Liver (tissue), 9 donors: Measurements from ENCODE around the gene TMEM186. TPM values are rescaled to one million over a fixed set of nuclear protein-coding genes. Genes with fewer than 3 reads are reported as not detected.

Experiments used
- DNase-seq: peaks from one replicate; pipeline ENCODE4 v3.0.0-alpha.2; 2017; ENCODE audit warnings: low spot score
- H3K27ac ChIP-seq, 2 donors: one replicate each; pipeline ENCODE4 v1.7.0; 2013; ENCODE audit warnings: inconsistent platforms in 2 of 2, low read length in 2 of 2, control low read depth in 1 of 2, low read depth in 1 of 2, mild to moderate bottlenecking in 1 of 2
- H3K27me3 ChIP-seq, 4 donors: one replicate each; pipeline versions ENCODE4 v1.6.1 to v1.7.0; 2013; ENCODE audit warnings: low read length in 3 of 4, inconsistent platforms in 1 of 4, mild to moderate bottlenecking in 1 of 4, moderate library complexity in 1 of 4; ENCODE audit not compliant: control insufficient read depth in 4 of 4, insufficient read depth in 4 of 4
- H3K36me3 ChIP-seq, 4 donors: one replicate each; pipeline versions ENCODE4 v1.6.1 to v1.7.0; 2013; ENCODE audit warnings: low read length in 3 of 4, mild to moderate bottlenecking in 3 of 4, low read depth in 1 of 4, moderate library complexity in 1 of 4; ENCODE audit not compliant: control insufficient read depth in 4 of 4, insufficient read depth in 3 of 4
- H3K4me1 ChIP-seq, 4 donors: one replicate each; pipeline versions ENCODE4 v1.6.1 to v1.7.0; 2013; ENCODE audit warnings: low read length in 3 of 4, mild to moderate bottlenecking in 3 of 4, moderate library complexity in 1 of 4; ENCODE audit not compliant: control insufficient read depth in 4 of 4, insufficient read depth in 4 of 4
- H3K4me3 ChIP-seq, 3 donors: one replicate each; pipeline versions ENCODE4 v1.6.1 to v1.7.0; 2013; ENCODE audit warnings: low read length in 3 of 3, control low read depth in 1 of 3, low read depth in 1 of 3, mild to moderate bottlenecking in 1 of 3
- H3K9ac ChIP-seq, 2 donors: one replicate each; pipeline ENCODE4 v1.7.0; 2013; ENCODE audit warnings: low read length in 2 of 2, mild to moderate bottlenecking in 2 of 2, moderate library complexity in 2 of 2, control low read depth in 1 of 2, low read depth in 1 of 2
- H3K9me3 ChIP-seq, 4 donors: one replicate each; pipeline versions ENCODE4 v1.6.1 to v1.7.0; 2013; ENCODE audit warnings: low read length in 3 of 4; ENCODE audit not compliant: control insufficient read depth in 4 of 4
- GABPA ChIP-seq, 2 donors: IDR thresholded peaks in 1 of 2; conservative IDR thresholded peaks in 1 of 2; 2 replicates each; pipeline ENCODE4 v1.6.1; 2016; ENCODE audit warnings: antibody characterized with exemption in 2 of 2, mild to moderate bottlenecking in 1 of 2, moderate library complexity in 1 of 2
- HNF4A ChIP-seq, 2 donors: conservative IDR thresholded peaks; 2 replicates each; pipeline ENCODE4 v1.6.1; 2016; ENCODE audit warnings: antibody characterized with exemption in 2 of 2, mild to moderate bottlenecking in 2 of 2
- JUND ChIP-seq, 2 donors: IDR thresholded peaks; 2 replicates each; pipeline ENCODE4 v1.6.1; 2016; ENCODE audit warnings: antibody characterized with exemption in 2 of 2
- RAD21 ChIP-seq, 2 donors: IDR thresholded peaks; 2 replicates each; pipeline ENCODE4 v1.6.1; 2016; ENCODE audit warnings: antibody characterized with exemption in 2 of 2, mild to moderate bottlenecking in 2 of 2
- RXRA ChIP-seq, 2 donors: IDR thresholded peaks; 2 replicates each; pipeline ENCODE4 v1.6.1; 2017 to 2018; ENCODE audit warnings: antibody characterized with exemption in 2 of 2, mild to moderate bottlenecking in 1 of 2
- SP1 ChIP-seq: IDR thresholded peaks from 2 replicates; pipeline ENCODE4 v1.6.1; 2018; ENCODE audit warnings: antibody characterized with exemption, mild to moderate bottlenecking
- TAF1 ChIP-seq: conservative IDR thresholded peaks from 2 replicates; pipeline ENCODE4 v1.6.1; 2016; ENCODE audit warnings: antibody characterized with exemption, mild to moderate bottlenecking
- YY1 ChIP-seq: IDR thresholded peaks from 2 replicates; pipeline ENCODE4 v1.6.1; 2016; ENCODE audit warnings: antibody characterized with exemption, mild to moderate bottlenecking
- WGBS: extraction: QIAGEN DNeasy Blood & Tissue Kit; methylation state at CpG from one replicate; pipeline ENCODE4 v1.1.7; 2013; 5-methylcytosine and 5-hydroxymethylcytosine counted together
- polyA plus RNA-seq, 2 donors: library from polyadenylated mRNA; stranded (reverse) in 1 of 2; unstranded in 1 of 2; fragments of 200-250 nt in 1 of 2; fragments of >200 nt in 1 of 2; fragmentation: Nextera tagmentation in 1 of 2; extraction: Ambion mirVana in 1 of 2; gene quantifications; one replicate each; pipeline versions ENCODE4 v1.2.1 to v1.2.3, GENCODE V29; 2013 to 2015
- total RNA-seq, 2 donors: library from RNA; depleted of rRNA; stranded (reverse); fragments of >200 nt; gene quantifications; one replicate each; pipeline ENCODE4 v1.2.3, GENCODE V29; 2014
- TF ChIP-seq, protein P1 (sequence below): IDR thresholded peaks from 2 replicates; pipeline ENCODE4 v1.6.1; 2016; ENCODE audit warnings: antibody characterized with exemption
- TF ChIP-seq, protein P2 (sequence below): IDR thresholded peaks from 2 replicates; pipeline ENCODE4 v1.6.1; 2016; ENCODE audit warnings: antibody characterized with exemption
- TF ChIP-seq, protein P3 (sequence below): IDR thresholded peaks from 2 replicates; pipeline ENCODE4 v1.6.1; 2016; ENCODE audit warnings: antibody characterized with exemption, mild to moderate bottlenecking
- TF ChIP-seq, protein P4 (sequence below): IDR thresholded peaks from 2 replicates; pipeline ENCODE4 v1.6.1; 2016; ENCODE audit warnings: antibody characterized with exemption
- donor health status: healthy.
- donor health status: healthy.
- donor health status: healthy.
- donor health status: healthy.
- donor health status: healthy.

TMEM186 gene
- total and polyA plus RNA-seq, 4 donors = 3.3 to 11.0 (median 7.1) TPM

DNA sequence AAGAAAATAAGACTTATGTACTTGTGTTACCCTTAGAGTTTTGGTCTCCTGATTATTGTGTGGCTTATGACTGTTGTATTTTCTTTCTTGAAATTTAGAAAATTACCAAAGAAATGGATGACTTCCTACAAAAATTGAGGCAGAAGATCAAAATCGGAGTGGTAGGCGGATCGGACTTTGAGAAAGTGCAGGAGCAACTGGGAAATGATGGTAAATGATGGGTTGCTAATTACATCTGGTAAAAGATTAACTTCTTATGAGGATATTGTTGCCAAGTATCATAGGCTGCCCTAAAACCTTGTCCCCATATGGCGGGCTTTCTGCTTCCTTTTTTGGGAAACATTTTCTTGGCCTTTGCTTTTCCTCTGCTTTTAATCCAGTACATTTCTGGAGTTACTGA is 4.3 kb upstream of the TMEM186 start:
- WGBS = 45% methylated on average over 4 of the region's 4 CpGs
- no peaks in the 10 kb centered on the region for H3K9me3 ChIP-seq
- no peak overlapping the region for H3K9ac ChIP-seq
- H3K4me1 ChIP-seq = peaks cover 5 to 38% (median 25%) of the 10 kb centered on the region in 4 donors
- no peaks in the 10 kb centered on the region for H3K27me3 ChIP-seq
- TF ChIP-seq, protein P1, sequence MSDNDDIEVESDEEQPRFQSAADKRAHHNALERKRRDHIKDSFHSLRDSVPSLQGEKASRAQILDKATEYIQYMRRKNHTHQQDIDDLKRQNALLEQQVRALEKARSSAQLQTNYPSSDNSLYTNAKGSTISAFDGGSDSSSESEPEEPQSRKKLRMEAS = no peak
- TF ChIP-seq HNF4A (conservative IDR thresholded peaks at IDR 0.05) (peak; percentile 67 to 73), SP1 (peak; percentile 31), RXRA (IDR thresholded peaks at IDR 0.05) (peak; percentile 12 to 35), YY1 (peak; percentile 44)
- TF ChIP-seq, protein P2, sequence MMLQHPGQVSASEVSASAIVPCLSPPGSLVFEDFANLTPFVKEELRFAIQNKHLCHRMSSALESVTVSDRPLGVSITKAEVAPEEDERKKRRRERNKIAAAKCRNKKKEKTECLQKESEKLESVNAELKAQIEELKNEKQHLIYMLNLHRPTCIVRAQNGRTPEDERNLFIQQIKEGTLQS = no peak
- TF ChIP-seq, protein P3, sequence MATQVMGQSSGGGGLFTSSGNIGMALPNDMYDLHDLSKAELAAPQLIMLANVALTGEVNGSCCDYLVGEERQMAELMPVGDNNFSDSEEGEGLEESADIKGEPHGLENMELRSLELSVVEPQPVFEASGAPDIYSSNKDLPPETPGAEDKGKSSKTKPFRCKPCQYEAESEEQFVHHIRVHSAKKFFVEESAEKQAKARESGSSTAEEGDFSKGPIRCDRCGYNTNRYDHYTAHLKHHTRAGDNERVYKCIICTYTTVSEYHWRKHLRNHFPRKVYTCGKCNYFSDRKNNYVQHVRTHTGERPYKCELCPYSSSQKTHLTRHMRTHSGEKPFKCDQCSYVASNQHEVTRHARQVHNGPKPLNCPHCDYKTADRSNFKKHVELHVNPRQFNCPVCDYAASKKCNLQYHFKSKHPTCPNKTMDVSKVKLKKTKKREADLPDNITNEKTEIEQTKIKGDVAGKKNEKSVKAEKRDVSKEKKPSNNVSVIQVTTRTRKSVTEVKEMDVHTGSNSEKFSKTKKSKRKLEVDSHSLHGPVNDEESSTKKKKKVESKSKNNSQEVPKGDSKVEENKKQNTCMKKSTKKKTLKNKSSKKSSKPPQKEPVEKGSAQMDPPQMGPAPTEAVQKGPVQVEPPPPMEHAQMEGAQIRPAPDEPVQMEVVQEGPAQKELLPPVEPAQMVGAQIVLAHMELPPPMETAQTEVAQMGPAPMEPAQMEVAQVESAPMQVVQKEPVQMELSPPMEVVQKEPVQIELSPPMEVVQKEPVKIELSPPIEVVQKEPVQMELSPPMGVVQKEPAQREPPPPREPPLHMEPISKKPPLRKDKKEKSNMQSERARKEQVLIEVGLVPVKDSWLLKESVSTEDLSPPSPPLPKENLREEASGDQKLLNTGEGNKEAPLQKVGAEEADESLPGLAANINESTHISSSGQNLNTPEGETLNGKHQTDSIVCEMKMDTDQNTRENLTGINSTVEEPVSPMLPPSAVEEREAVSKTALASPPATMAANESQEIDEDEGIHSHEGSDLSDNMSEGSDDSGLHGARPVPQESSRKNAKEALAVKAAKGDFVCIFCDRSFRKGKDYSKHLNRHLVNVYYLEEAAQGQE = peak; percentile 60
- no peak for DNase-seq
- H3K4me3 ChIP-seq = no peak overlapping the region
- peaks cover 10 to 34% (median 33%) of the 10 kb centered on the region in 4 donors for H3K36me3 ChIP-seq
- peak overlapping the region; percentile 4 to 65 for H3K27ac ChIP-seq

DNA sequence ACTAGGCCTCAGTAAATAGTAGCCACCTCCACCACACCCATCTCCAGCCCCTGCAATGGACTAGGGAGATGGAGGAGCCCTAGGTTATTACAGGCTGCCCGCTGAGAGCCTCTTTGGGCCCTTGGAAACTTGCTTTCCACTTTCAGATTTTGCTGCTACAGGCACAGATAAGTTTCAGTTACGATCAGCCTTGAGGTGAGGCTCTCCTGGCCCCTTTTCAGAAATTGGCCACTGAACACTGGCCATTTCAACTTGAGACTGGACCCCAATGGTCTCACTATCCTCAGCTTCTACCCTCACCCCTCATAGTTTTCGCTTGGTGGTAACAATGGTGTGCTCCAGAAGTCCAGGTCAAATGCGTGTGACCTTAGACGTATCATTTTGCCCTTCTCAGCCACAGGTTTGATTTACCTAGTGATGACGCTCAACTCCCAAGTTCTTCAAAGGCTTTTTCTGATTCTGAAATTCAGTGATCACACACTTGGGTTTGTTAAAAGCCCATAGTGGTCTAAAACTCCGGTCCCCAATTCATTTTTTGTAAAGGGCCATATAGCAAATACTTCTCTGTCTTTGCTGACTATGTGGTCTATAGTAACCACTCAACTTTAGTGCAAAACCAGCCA is 1.2 kb upstream of the TMEM186 start:
- Histone ChIP-seq H3K9ac (peak overlapping the region; percentile 99 to 100), H3K27ac (peak overlapping the region; percentile 96), H3K36me3 (peaks cover 2 to 15% (median 10%) of the 10 kb centered on the region in 4 donors), H3K27me3 (no peaks in the 10 kb centered on the region), H3K4me1 (peaks cover 5 to 60% (median 41%) of the 10 kb centered on the region in 4 donors), H3K4me3 (peak overlapping the region; percentile 57 to 100 (median 100)), H3K9me3 (no peaks in the 10 kb centered on the region)
- TF ChIP-seq, protein P4, sequence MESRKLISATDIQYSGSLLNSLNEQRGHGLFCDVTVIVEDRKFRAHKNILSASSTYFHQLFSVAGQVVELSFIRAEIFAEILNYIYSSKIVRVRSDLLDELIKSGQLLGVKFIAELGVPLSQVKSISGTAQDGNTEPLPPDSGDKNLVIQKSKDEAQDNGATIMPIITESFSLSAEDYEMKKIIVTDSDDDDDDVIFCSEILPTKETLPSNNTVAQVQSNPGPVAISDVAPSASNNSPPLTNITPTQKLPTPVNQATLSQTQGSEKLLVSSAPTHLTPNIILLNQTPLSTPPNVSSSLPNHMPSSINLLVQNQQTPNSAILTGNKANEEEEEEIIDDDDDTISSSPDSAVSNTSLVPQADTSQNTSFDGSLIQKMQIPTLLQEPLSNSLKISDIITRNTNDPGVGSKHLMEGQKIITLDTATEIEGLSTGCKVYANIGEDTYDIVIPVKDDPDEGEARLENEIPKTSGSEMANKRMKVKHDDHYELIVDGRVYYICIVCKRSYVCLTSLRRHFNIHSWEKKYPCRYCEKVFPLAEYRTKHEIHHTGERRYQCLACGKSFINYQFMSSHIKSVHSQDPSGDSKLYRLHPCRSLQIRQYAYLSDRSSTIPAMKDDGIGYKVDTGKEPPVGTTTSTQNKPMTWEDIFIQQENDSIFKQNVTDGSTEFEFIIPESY = no peak
- TF ChIP-seq HNF4A (conservative IDR thresholded peaks at IDR 0.05) (no peak), RAD21 (IDR thresholded peaks at IDR 0.05) (no peak), RXRA (IDR thresholded peaks at IDR 0.05) (no peak), GABPA (IDR thresholded peaks at IDR 0.05 in 1 of 2, conservative IDR thresholded peaks at IDR 0.05 in 1 of 2) (no peak), SP1 (no peak), TAF1 (no peak), JUND (IDR thresholded peaks at IDR 0.05) (no peak)
- TF ChIP-seq, protein P1 = no peak
- no peak for DNase-seq
- WGBS = 43% methylated on average over 7 of the region's 7 CpGs
